NCI-H2196 (cell line): ENCODE results near the gene ETF1.
"Not testable (repeated sequence)": the region's sequence is repeated elsewhere in the genome, so short reads cannot be mapped to it uniquely, and the experiment has no call there.

ENCODE experiments used
- DNase-seq: peaks from one replicate; lab custom pipeline; 2025; ENCODE audit not compliant: unreplicated experiment; lab: John Stamatoyannopoulos, UW

ETF1 gene

GRCh38 chr5:138529812-138530211, 13.2 kb downstream of the ETF1 start:
- no peak for DNase-seq

GRCh38 chr5:138528744-138529469, 14.1 kb downstream of the ETF1 start:
- DNase-seq = no peak

- DNase-seq = no peak
Observed at GRCh38 chr5:138528208-138528607, 14.8 kb downstream of the ETF1 start.

- DNase-seq = no peak
Observed at GRCh38 chr5:138527170-138527569, 15.9 kb downstream of the ETF1 start.

GRCh38 chr5:138523406-138523805, 19.6 kb downstream of the ETF1 start:
- no peak for DNase-seq

GRCh38 chr5:138520971-138521370, 22.1 kb downstream of the ETF1 start:
- DNase-seq = no peak

GRCh38 chr5:138517437-138517836, 25.6 kb downstream of the ETF1 start:
- no peak for DNase-seq

- no peak for DNase-seq
Observed at GRCh38 chr5:138515556-138516245, 27.3 kb downstream of the ETF1 start.

- DNase-seq = no peak
Observed at GRCh38 chr5:138514021-138514420, 29.0 kb downstream of the ETF1 start.

- DNase-seq = no peak
Observed at GRCh38 chr5:138508958-138509357, 34.1 kb downstream of the ETF1 start.

- DNase-seq = not testable (repeated sequence)
Observed at GRCh38 chr5:138507485-138507884, 35.6 kb downstream of the ETF1 start.

GRCh38 chr5:138506370-138507306, 36.4 kb downstream of the ETF1 start:
- no peak for DNase-seq

GRCh38 chr5:138504799-138505198, 38.2 kb downstream of the ETF1 start:
- peak; percentile 63 for DNase-seq

GRCh38 chr5:138503487-138504270, 39.4 kb downstream of the ETF1 start:
- peak; percentile 61 for DNase-seq

- DNase-seq = no peak
Observed at GRCh38 chr5:138502521-138502920, 40.5 kb downstream of the ETF1 start.

GRCh38 chr5:138502121-138502520, 40.9 kb downstream of the ETF1 start:
- DNase-seq = no peak

- DNase-seq = no peak
Observed at GRCh38 chr5:138498376-138498775, 44.7 kb downstream of the ETF1 start.

- no peak for DNase-seq
Observed at GRCh38 chr5:138495351-138495750, 47.7 kb downstream of the ETF1 start.

GRCh38 chr5:138492560-138493045, 50.4 kb downstream of the ETF1 start:
- DNase-seq = no peak
